PC-9 (cell line): ENCODE measurements around the gene LRMDA.

Experiments used
- EZH2 ChIP-seq: fragments of 200-600 bp; sonication (generic); IDR thresholded peaks from 2 replicates; pipeline ENCODE4 v1.8.0; 2017; ENCODE audit warnings: antibody characterized with exemption, low read depth
- TF ChIP-seq, protein P1 (sequence below): fragments of 200-600 bp; sonication (generic); conservative IDR thresholded peaks from 2 replicates; pipeline ENCODE4 v1.6.1; 2017; ENCODE audit warnings: mixed run types, antibody characterized with exemption, mild to moderate bottlenecking, moderate library complexity

DNA sequence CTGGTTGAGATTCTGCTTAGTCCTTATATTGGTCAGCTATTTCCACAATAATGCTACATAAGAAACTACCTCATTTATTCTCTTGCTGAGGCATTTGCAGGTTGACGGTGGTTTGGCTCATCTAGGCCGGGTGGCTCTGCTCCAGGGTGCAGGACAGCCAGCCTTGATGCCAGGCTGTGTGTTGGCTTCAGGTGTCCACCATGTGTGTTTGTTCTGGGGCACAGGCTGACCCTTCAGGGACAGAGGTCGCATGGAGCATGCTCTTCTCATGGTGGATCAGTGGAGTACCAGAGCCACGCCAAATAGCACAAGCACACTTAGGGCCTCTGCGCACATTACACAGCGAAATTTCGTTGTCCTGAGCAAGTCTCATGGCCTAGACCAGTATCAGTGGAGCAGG is 249.9 kb downstream of the LRMDA start:
- TF ChIP-seq, protein P1, sequence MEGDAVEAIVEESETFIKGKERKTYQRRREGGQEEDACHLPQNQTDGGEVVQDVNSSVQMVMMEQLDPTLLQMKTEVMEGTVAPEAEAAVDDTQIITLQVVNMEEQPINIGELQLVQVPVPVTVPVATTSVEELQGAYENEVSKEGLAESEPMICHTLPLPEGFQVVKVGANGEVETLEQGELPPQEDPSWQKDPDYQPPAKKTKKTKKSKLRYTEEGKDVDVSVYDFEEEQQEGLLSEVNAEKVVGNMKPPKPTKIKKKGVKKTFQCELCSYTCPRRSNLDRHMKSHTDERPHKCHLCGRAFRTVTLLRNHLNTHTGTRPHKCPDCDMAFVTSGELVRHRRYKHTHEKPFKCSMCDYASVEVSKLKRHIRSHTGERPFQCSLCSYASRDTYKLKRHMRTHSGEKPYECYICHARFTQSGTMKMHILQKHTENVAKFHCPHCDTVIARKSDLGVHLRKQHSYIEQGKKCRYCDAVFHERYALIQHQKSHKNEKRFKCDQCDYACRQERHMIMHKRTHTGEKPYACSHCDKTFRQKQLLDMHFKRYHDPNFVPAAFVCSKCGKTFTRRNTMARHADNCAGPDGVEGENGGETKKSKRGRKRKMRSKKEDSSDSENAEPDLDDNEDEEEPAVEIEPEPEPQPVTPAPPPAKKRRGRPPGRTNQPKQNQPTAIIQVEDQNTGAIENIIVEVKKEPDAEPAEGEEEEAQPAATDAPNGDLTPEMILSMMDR, result no peak
- TF ChIP-seq EZH2, result no peak
